Nephron (organoid): ENCODE results near the gene HIVEP1.

Source experiments
- H3K27ac Mint-ChIP-seq, 3 experiments: 2 replicates each; pipeline ENCODE4 v1.8.0; 2020; ENCODE audit warnings: mixed read lengths in 3 of 3, mild to moderate bottlenecking in 2 of 3, moderate library complexity in 1 of 3
- H3K27me3 Mint-ChIP-seq: 2 replicates; pipeline ENCODE4 v1.8.0; 2021; ENCODE audit warnings: low read depth, mild to moderate bottlenecking, moderate library complexity, mixed read lengths
- H3K36me3 Mint-ChIP-seq: 2 replicates; pipeline ENCODE4 v1.8.0; 2020; ENCODE audit warnings: low read depth, mixed read lengths
- H3K4me1 Mint-ChIP-seq: 2 replicates; pipeline ENCODE4 v1.8.0; 2020; ENCODE audit warnings: mixed read lengths
- H3K4me3 Mint-ChIP-seq, 3 experiments: 2 replicates each; pipeline ENCODE4 v1.8.0; 2020; ENCODE audit warnings: mild to moderate bottlenecking in 3 of 3, mixed read lengths in 3 of 3, moderate library complexity in 2 of 3
- H3K9me3 Mint-ChIP-seq: 2 replicates; pipeline ENCODE4 v1.8.0; 2020; ENCODE audit warnings: mixed read lengths
- TF ChIP-seq, protein P1 (sequence below), 3 experiments: fragments of 200-600 bp; sonication (generic); IDR thresholded peaks; one replicate each; pipeline ENCODE4 v1.5.0; 2021; ENCODE audit warnings: antibody characterized with exemption in 3 of 3; ENCODE audit not compliant: unreplicated experiment in 3 of 3

Gene HIVEP1

DNA sequence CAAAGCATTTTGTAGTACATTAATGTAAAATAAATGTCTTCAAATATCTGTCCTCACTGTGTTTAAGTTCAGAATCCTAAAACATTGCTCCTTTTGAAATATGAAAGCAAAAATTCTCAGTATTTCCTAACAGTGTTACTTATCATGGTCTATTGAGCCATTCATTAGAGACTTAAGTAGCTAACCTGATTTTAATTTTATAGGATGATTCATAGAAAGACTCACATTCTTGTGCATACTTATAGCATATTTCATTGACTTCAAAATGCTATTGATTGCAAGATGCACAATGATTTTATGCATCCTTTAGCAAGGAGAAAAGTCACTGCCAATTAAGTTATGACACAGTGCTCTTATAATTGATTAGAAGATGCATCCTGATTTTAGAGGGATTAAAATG is 85.7 kb downstream of the HIVEP1 start:
- Mint-ChIP-seq H3K27me3 (no peaks in the 10 kb centered on the region), H3K4me1 (peaks cover 10% of the 10 kb centered on the region), H3K9me3 (no peaks in the 10 kb centered on the region), H3K4me3 (no peak overlapping the region), H3K36me3 (peaks cover 22% of the 10 kb centered on the region), H3K27ac (no peak overlapping the region)
- TF ChIP-seq, protein P1, sequence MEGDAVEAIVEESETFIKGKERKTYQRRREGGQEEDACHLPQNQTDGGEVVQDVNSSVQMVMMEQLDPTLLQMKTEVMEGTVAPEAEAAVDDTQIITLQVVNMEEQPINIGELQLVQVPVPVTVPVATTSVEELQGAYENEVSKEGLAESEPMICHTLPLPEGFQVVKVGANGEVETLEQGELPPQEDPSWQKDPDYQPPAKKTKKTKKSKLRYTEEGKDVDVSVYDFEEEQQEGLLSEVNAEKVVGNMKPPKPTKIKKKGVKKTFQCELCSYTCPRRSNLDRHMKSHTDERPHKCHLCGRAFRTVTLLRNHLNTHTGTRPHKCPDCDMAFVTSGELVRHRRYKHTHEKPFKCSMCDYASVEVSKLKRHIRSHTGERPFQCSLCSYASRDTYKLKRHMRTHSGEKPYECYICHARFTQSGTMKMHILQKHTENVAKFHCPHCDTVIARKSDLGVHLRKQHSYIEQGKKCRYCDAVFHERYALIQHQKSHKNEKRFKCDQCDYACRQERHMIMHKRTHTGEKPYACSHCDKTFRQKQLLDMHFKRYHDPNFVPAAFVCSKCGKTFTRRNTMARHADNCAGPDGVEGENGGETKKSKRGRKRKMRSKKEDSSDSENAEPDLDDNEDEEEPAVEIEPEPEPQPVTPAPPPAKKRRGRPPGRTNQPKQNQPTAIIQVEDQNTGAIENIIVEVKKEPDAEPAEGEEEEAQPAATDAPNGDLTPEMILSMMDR (IDR thresholded peaks at IDR 0.05; ENCODE audit: unreplicated experiment in 3 of 3), result no peak

DNA sequence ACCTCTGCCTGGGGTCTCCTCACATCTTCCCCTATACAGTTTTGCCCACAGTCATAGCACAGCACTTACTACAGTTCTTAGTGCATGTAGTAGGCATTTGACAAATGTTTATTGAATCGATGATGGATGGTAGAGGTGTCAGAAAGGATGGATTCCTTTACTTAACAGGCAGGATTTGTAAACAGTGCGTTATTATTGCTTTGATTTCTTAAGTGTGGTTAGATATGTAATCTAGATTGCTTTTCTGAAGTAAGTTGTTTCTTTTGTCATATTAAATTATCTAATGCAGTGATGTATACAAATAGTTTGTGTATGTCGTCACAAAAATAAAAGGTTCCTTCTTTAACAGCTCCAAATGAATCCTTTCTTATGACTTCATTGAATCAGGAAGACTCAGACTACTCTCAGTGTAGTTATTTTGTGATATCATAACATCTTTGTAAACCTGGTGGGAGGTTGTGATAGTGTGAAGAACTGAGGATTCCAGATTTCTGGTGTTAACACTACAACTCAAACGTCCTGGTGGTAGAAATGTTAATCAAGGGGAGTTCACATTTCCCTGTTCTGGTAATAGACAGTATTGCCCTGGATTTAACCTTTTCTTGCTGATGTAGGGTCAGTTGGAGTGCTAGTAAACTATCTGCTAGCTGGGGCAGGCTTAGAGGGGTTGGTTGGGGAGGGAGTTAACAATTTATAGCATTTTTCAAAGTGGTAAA is 87.7 kb downstream of the HIVEP1 start:
- peaks cover 10% of the 10 kb centered on the region for H3K4me1 Mint-ChIP-seq
- no peak overlapping the region for H3K4me3 Mint-ChIP-seq
- H3K27me3 Mint-ChIP-seq, result no peaks in the 10 kb centered on the region
- TF ChIP-seq, protein P1 (IDR thresholded peaks at IDR 0.05; ENCODE audit: unreplicated experiment in 3 of 3), result no peak
- H3K36me3 Mint-ChIP-seq, result peaks cover 19% of the 10 kb centered on the region
- H3K27ac Mint-ChIP-seq, result peak overlapping the region in 1 of 3 experiments; percentile 3
- H3K9me3 Mint-ChIP-seq, result no peaks in the 10 kb centered on the region

DNA sequence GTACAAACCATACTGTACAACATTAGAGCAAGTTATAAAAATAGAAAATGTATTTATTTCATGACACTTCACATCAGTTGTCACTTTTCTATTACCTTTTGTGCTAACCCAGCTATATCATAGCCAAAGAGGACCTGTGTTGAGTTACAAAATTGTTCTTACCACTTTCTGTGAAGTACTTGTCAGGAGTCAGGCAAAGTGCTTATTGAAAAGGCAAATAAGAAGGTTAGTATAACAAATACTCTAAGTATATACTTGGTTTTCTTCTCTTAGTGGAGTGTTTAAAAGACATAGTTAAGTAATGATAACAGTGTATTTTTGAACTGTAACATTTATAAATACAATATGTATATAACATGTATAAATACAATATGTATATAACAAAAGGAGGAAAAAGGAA is 88.9 kb downstream of the HIVEP1 start:
- TF ChIP-seq, protein P1 (IDR thresholded peaks at IDR 0.05; ENCODE audit: unreplicated experiment in 3 of 3), result no peak
- Mint-ChIP-seq H3K27ac (no peak overlapping the region), H3K36me3 (peaks cover 14% of the 10 kb centered on the region), H3K4me1 (peaks cover 5% of the 10 kb centered on the region), H3K9me3 (no peaks in the 10 kb centered on the region), H3K4me3 (no peak overlapping the region), H3K27me3 (no peaks in the 10 kb centered on the region)

DNA sequence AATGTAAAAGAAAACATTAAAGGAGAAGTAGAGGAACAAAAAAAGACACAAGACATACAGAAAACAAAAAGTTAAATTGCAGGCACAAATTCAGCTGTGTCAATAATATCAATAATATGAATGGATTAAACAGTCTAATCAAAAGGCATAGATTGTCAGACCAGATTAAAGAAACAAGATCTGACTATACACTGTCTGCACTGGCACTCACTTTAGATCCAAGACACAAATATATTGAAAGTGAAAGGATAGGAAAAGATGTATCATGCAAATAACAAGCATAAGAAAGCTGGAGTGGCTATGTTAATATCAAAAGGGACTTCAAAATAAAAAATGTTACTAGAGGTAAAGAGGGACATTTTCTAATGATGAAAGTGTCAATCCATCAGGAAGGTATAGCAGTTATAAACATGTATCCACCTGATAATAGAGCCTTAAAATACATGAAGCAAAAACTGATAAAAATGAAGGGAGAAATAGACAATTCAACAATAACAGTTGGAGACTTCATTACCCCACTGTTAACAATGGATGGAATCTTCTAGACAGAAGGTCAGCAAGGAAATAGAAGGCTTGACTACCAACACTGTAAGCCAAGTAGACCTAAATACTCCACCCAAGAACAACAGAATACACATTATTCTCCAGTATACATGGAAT is 89.7 kb downstream of the HIVEP1 start:
- TF ChIP-seq, protein P1 (IDR thresholded peaks at IDR 0.05; ENCODE audit: unreplicated experiment in 3 of 3), result no peak
- no peak overlapping the region for H3K4me3 Mint-ChIP-seq
- H3K36me3 Mint-ChIP-seq, result peaks cover 14% of the 10 kb centered on the region
- H3K9me3 Mint-ChIP-seq, result no peaks in the 10 kb centered on the region
- H3K27ac Mint-ChIP-seq, result no peak overlapping the region
- peaks cover 5% of the 10 kb centered on the region for H3K4me1 Mint-ChIP-seq
- no peaks in the 10 kb centered on the region for H3K27me3 Mint-ChIP-seq

DNA sequence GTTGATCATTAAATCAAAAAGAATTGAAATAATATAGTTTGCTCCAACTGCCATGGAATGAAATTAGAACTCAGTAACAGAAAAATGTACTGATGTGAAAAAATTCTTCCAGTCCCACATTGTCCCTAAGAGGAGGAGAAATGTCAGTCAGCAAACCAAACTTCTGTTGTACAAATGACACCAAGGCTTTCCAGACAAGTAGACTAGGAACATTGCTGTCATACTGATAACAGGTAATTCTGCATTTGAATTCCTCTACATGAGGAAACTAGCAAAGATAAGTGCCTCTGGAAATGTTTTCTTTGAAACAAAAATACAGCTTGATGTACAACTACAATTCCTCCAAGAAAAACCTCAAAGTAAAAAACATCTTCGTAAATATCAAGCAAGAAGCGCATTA is 90.2 kb downstream of the HIVEP1 start:
- Mint-ChIP-seq H3K9me3 (no peaks in the 10 kb centered on the region), H3K4me3 (no peak overlapping the region), H3K27me3 (no peaks in the 10 kb centered on the region), H3K4me1 (peaks cover 5% of the 10 kb centered on the region), H3K36me3 (peaks cover 19% of the 10 kb centered on the region), H3K27ac (no peak overlapping the region)
- TF ChIP-seq, protein P1 (IDR thresholded peaks at IDR 0.05; ENCODE audit: unreplicated experiment in 3 of 3), result no peak

DNA sequence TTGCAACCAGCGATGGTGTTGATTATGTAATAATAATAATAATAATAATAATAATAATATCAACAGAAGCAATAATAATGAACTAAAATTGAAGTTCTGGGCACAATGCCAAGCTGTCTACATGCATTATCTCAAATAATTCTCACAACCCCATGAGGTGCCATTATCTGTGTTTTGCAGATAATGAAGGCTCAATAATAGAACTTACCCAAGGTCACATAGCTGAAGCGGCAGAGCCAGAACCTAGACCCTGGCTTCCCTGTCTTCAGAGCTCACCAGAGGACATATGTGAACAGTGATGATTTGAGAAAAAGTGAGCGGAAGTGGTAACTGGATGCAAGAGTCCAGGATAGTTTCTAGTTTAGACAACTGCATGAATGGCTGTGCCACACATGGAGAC is 91.0 kb downstream of the HIVEP1 start:
- TF ChIP-seq, protein P1 (IDR thresholded peaks at IDR 0.05; ENCODE audit: unreplicated experiment in 3 of 3), result no peak
- no peaks in the 10 kb centered on the region for H3K27me3 Mint-ChIP-seq

More for the DNA sequence above, 91.0 kb downstream of the HIVEP1 start:
- Mint-ChIP-seq H3K4me3 (no peak overlapping the region), H3K36me3 (peaks cover 26% of the 10 kb centered on the region), H3K4me1 (peaks cover 5% of the 10 kb centered on the region), H3K27ac (no peak overlapping the region), H3K9me3 (no peaks in the 10 kb centered on the region)
